ENCODE results near the gene TRMT112.
"Not testable (repeated sequence)": the region's sequence is repeated elsewhere in the genome, so short reads cannot be mapped to it uniquely, and the experiment has no call there.

The TRMT112 gene

GRCh38 chr11:64312947-64313346 lies 4.4 kb downstream of the TRMT112 start:
- DNase-seq (ENCODE audit: low read depth), result no peak

DNA sequence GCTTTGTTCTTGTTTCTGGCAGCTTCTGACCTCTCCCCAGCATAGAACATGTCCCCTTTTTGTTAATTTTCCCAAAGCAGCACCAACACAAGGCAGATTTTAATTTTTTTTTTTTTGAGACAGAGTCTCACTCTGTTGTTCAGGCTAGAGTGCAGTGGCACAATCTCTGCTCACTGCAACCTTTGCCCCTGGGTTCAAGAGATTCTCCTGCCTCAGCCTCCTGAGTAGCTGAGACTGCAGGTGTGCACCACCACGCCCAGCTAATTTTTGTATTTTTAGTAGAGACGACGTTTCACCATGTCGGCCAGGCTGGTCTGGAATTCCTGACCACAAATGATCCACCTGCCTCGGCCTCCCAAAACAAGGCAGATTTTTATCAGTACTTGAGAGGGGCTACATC lies 9.6 kb downstream of the TRMT112 start:
- not testable (repeated sequence) for DNase-seq (ENCODE audit: low read depth)

GRCh38 chr11:64306876-64307622 lies 10.3 kb downstream of the TRMT112 start:
- no peak for DNase-seq (ENCODE audit: low read depth)

GRCh38 chr11:64306563-64306875 lies 10.8 kb downstream of the TRMT112 start:
- no peak for DNase-seq (ENCODE audit: low read depth)

DNA sequence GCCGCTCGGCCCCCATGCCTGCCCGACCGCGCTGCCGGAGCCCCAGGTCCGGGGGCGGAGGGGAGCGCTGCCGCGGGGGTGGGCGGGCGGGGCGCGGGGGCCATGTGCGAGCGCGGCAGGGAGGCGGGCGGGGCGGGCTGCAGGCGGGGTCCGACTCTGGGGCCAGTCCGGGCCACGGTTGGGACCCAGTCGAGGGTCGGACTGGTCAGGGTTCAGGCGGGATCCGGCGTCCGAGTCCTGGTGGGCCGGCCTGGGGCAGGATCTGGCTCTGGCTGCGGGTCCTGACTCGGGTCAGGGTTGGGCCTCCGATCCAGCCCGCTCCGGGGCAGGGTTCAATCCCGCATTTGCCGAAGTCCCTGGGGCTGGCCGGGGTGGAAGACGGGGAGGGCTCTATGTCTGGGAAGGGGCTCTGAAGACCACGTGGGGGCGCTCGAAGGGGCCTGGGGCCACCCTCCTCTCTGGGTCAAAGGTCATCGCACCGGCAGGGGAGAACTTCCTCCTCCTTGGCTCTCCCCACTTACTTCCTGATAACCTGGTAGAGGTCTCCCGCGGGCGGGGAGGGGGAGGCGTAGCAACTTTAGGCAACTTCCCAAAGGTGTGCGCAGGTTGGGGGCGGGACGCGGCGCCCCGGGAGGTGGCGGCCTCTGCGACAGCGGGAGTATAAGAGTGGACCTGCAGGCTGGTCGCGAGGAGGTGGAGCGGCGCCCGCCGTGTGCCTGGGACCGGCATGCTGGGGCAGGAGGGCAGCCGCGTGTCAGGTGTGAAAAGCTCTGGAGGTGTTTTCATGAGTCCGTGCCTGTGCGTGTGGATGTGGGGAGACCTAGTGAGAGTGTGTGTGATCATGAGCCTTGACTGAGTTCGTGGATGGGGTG lies 11.4 kb downstream of the TRMT112 start:
- no peak for DNase-seq (ENCODE audit: low read depth)

- peak; percentile 95 for DNase-seq (ENCODE audit: low read depth)
These were observed 12.2 kb downstream of the TRMT112 start, which contains the start of gene ESRRA for GRCh38 chr11:64305075-64305690. ESRRA (plus strand) TSS chr11:64305524; CDS start chr11:64307180, 1,656 bp downstream.

DNA sequence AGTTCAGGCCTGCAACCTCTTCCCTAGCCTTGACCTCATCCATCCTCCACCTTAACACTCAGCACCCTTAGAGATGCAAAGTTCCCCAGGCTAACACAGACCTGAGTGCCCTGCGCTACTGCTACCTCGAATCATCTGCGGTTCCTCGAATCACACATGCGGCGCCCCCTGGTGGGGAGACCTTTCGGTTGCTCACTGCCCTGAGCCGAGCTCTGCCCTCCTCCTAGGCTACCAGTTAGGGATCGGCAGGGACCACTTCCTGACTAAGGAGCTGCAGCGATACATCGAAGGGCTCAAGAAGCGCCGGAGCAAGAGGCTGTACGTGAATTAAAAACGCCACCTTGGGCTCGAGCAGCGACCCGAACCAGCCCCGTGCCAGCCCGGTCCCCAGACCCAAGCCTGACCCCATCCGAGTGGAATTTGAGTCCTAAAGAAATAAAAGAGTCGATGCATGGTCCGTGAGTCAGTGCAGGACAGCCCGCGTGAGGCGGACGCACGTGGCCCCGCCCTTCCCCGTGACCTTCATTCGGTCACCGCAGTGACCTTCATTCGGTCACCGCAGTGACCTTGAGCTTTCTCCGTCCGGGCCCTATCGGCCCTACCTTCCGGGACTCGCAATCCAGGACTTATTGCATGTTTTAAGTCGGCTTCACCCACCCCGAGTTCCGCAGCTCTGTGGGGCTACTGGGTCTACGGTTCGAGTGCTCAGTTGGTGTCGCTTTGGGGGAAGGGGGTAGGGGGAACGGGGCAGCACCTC lies 12.9 kb downstream of the TRMT112 start:
- DNase-seq (ENCODE audit: low read depth), result peak; percentile 77

DNA sequence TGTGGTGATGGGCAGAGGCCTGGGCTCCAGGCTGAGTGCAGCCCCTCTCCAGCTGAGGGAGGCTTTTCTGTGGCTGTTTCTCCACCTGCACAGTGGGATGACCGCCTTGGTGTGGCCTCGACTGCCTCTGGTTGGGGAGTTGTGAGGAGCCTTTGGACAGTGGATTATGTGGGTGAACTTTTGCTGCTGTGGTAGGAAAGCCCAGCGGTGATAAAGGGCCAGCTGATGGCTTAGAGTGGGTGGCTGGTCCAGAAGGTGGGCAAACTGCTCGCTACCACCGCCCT lies 13.4 kb downstream of the TRMT112 start:
- no peak for DNase-seq (ENCODE audit: low read depth)

DNA sequence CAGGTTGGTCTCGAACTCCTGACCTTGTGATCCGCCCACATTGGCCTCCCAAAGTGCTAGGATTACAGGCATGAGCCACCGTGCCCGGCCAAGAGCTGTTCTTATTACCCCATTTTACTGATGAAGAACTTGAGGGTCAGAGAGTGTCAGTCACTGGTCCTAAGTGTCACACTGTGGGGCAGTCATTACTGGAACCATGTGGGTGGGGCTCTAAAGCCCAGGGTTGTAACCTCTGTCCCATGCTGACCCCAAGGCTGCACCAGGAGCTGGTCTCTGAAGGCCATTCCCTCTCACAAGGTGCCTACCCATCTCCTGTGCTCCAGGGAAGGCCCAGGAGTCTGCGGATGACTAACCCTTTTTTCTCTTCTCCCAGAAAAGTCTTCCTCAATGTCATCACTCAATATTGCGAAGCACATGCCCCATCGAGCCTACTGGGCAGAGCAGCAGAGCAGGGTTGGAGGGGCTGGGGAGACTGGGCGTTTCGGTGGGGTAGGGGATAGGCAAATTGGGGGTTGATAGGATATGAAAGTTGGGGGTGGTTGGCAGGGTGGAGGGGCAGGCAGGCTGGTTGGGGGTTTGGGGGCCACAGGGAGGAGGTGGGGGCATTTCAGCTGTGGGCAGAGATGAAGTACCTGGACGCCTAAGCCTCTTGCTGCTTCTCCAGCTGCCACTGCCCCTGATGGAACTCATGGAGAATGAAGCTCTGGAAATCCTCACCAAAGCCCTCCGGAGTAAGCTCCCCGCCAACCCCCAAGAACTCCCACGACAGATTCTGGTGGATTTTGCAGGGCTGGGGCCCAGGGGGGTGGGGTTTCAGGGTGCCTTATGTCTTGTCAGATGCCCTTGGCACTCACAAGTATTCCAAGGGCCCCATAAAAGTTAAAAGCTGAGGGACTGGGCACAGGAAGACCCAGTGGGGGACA lies 14.0 kb downstream of the TRMT112 start:
- DNase-seq (ENCODE audit: low read depth), result no peak

- DNase-seq (ENCODE audit: low read depth), result no peak
These were observed 17.3 kb downstream of the TRMT112 start, which contains the start of gene CATSPERZ for GRCh38 chr11:64299847-64300648. CATSPERZ (plus strand) TSS chr11:64300358; CDS start chr11:64300411, 53 bp downstream.

GRCh38 chr11:64298966-64299846 lies 18.2 kb downstream of the TRMT112 start:
- DNase-seq (ENCODE audit: low read depth), result no peak

DNA sequence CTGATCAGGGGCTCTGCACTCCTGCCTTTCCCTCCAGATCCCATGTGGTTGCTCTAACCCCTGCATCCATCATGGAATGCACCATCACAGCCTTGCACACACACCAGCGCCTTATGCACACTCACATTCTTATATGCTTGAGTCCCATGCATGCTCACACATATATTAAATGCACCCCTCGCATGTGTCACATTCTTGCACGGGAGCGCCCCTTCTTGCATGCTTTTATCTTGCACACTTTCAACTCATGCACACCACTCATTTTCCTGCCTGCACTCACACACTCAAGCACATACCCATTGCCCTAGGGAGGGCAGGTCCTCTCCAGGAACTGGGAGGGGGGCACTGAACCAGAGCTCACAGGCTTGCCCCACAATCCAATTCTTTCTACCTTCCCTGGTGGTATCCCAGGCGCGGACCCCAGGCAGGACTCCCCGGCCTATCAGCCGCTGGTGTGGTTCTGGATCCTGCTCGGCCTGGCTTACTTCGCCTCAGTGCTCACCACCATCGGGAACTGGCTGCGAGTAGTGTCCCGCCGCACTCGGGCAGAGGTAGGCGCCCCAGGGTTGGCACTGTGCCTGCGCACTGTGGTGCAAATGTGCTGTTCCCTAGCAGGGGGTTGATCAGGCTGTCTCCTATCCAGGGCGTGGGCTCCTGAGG lies 19.5 kb downstream of the TRMT112 start:
- no peak for DNase-seq (ENCODE audit: low read depth)

DNA sequence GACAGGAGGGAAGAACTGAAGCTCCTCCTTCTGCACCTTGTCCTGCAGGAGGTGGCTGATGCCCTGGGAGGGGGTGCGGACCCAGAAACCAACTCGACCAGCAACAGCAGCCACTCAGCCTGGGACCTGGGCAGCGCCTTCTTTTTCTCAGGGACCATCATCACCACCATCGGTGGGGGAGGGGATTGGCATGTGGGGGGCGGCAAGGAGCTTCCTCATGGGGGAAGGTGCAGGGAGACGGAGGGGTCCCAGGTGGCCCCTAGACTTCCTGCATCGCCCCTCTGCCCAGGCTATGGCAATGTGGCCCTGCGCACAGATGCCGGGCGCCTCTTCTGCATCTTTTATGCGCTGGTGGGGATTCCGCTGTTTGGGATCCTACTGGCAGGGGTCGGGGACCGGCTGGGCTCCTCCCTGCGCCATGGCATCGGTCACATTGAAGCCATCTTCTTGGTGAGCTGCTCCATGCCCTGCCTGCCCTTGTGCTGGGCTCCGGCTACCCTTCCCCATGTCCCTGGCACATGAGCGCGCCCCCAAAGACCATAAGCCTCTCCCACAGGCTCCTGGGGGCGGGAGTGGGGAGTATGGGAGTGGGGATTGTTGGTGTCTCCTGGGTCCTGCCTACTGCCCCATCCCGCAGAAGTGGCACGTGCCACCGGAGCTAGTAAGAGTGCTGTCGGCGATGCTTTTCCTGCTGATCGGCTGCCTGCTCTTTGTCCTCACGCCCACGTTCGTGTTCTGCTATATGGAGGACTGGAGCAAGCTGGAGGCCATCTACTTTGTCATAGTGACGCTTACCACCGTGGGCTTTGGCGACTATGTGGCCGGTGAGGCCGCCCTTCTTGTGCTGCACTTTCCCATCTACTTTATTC lies 20.3 kb downstream of the TRMT112 start:
- no peak for DNase-seq (ENCODE audit: low read depth)

GRCh38 chr11:64296236-64296635 lies 21.1 kb downstream of the TRMT112 start:
- no peak for DNase-seq (ENCODE audit: low read depth)

DNA sequence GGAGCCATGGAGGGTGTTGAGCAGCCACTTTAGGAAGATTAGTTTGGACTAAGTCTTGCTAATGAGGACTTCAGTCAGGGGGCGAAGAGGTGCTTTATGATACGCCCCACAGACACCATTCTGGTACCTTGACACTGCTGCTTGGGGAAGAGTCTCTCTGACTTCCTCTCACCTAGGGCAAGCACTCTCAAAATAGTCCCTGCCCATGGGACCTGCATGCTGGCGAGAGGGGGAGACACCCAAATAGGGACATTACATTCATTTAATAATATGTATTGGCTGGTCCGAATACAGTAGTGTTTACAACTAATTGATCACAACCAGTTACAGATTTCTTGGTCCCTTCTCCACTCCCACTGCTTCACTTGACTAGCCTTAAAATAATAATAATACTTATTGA lies 21.6 kb downstream of the TRMT112 start:
- no peak for DNase-seq (ENCODE audit: low read depth)

- no peak for DNase-seq (ENCODE audit: low read depth)
These were observed 22.6 kb downstream of the TRMT112 start for GRCh38 chr11:64294774-64295173.

DNA sequence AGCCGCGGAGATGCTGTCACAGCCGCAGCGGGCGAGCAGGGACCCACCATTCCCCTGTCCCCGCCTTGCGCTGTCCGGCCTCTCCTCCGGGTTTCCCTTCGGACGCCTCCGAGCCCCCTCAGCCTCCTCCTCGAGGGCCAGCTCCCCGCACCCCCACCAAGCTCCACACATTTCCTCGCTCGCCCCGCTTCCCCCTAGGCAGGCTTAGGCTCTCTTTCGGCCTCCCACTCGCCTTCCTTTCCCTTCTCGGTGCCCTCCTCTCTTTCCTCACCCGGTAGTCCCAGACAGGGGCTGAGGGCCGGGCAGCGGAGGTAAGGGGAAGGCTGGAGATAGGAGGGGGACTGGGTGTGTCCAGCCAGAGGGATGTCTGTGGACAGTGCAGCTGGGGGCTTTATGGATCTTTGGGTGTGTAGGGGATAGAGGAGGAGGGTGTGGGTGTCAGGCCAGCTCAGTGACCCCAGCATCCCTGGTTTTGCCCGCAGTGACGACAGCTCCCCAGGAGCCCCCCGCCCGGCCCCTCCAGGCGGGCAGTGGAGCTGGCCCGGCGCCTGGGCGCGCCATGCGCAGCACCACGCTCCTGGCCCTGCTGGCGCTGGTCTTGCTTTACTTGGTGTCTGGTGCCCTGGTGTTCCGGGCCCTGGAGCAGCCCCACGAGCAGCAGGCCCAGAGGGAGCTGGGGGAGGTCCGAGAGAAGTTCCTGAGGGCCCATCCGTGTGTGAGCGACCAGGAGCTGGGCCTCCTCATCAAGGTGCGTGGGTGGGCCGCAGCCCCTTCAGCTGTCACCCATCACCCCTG lies 24.7 kb downstream of the TRMT112 start:
- no peak for DNase-seq (ENCODE audit: low read depth)

Measured in CMK (cell line).